ENCODE data around the gene FAM20C.

Gene FAM20C

GRCh38 chr7:191981-192649, at the start of gene FAM20C:
FAM20C (plus strand) TSS chr7:192571; CDS start chr7:193200, 629 bp downstream.
- DNase-seq, result peak; percentile 68

- no peak for DNase-seq
Observed at GRCh38 chr7:143145-143751, 49.1 kb upstream of the FAM20C start.

DNA sequence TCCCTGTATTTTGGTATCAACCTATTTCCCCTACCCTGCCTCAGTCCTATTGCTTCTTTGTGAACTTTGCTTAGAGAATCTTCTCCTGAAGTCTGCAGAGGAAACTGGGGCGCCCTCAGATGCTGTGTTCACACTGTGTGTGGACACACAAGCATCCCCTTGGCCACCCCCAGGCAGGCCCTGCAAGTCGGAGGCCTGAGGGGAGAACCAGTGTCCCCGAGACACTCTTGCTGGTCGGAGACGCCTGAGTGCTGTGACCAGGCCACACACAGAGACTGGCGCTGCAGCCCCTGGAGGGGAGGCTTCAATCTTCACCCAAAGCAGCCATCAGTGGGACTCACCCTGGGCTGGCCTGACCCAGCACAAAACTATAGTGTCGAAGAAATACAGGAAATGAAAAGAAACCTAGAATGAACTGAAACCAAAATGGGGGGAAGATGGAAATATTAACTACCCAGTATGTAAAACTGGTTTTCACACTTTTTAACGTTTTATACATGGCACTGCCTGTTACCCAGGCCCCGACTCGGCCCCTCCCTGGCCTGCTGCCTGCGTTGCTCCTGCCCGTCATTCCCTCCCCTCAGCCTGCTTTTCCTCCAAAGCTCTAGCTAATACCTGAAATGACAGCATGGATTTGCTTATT, 48.4 kb upstream of the FAM20C start:
- no peak for DNase-seq

DNA sequence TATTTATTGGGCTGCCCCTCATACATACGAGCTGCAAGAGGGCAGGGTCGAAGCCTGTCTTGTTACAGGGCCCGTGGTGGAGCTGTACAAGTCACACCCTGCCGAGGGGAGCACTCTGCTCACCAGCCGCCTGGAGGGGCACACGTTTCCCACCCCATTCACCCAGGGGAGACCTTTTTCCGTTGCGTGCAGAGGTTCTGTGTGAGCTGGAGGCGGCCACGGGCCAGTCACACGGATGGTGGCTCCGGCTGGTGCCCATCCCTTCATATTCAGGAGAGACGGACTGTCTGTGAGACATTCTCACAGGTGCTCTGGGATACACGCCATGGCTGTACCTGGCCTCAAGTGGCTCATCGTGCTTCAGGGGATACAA, 47.9 kb upstream of the FAM20C start:
- DNase-seq, result no peak

DNA sequence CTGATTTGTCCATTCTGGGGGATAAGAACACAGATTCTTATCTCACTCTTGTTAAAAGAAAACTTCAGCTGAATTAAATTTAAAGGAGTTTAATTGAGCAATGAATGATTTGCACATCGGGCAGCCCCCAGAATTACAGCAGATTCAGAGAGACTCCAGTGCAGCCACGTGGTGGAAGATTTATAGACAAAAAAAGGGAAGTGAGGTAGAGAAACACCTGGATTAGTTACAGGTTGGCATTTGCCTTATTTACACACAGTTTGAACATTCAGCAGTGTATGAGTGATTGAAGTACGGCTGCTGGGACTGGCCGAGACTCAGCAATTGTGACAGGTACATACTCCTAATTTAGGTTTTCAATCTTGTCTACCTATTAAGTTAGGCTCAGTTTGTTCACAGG, 46.5 kb upstream of the FAM20C start:
- DNase-seq, result no peak

GRCh38 chr7:148543-148931, 43.8 kb upstream of the FAM20C start:
- DNase-seq, result no peak

GRCh38 chr7:148932-149790, 43.2 kb upstream of the FAM20C start:
- DNase-seq, result peak; percentile 96

GRCh38 chr7:149791-150636, 42.4 kb upstream of the FAM20C start:
- DNase-seq, result peak; percentile 56

- DNase-seq, result no peak
Observed at GRCh38 chr7:150811-151221, 41.6 kb upstream of the FAM20C start.

- DNase-seq, result no peak
Observed at GRCh38 chr7:151346-152050, 40.9 kb upstream of the FAM20C start.

- DNase-seq, result no peak
Observed at GRCh38 chr7:152702-153391, 39.5 kb upstream of the FAM20C start.

GRCh38 chr7:153604-154003, 38.8 kb upstream of the FAM20C start:
- DNase-seq, result no peak

- no peak for DNase-seq
Observed at GRCh38 chr7:154096-154799, 38.1 kb upstream of the FAM20C start.

- no peak for DNase-seq
Observed at GRCh38 chr7:155469-155900, 36.9 kb upstream of the FAM20C start.

- no peak for DNase-seq
Observed at GRCh38 chr7:156111-157007, 36.0 kb upstream of the FAM20C start.

DNA sequence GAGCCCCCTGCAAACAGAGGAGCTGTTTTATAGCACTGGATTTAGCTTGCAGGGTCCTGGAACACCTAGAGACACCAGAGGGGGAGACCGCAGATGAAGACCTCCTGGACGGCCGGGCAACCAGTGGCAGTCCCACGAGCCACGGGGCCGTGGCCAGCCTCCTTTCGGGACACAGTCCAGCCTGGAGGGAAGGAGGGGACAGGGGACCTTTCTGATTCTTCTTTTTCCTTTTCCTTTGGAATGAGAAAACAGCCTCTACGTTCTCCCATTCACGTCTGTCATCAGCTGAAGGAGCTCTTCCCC, 35.4 kb upstream of the FAM20C start:
- DNase-seq, result no peak

- no peak for DNase-seq
Observed at GRCh38 chr7:157771-158625, 34.4 kb upstream of the FAM20C start.

- DNase-seq, result no peak
Observed at GRCh38 chr7:158771-159170, 33.6 kb upstream of the FAM20C start.

Data from stimulated activated CD4-positive, alpha-beta T cell treated with anti-CD3 and anti-CD28 coated beads, Interleukin-15, amount 100 ng/mL, for 24 hours (primary cell).